ENCODE measurements around the gene VIPR2.

GRCh38 chr7:159144758-159145489 is at the start of gene VIPR2:
- TF ChIP-seq POLR2A (IDR thresholded peaks at IDR 0.05): no peak
- no peak for TF ChIP-seq CTCF (IDR thresholded peaks at IDR 0.05)
- TF ChIP-seq EP300 (IDR thresholded peaks at IDR 0.05; ENCODE audit: low read depth): no peak
- TF ChIP-seq POLR2AphosphoS5 (IDR thresholded peaks at IDR 0.05): no peak
